Inflammatory macrophage (primary cell): ENCODE measurements around the gene RIC8B.

Experiments used
- DNase-seq, 2 donors: peaks; one replicate each; pipeline ENCODE4 v3.0.0-alpha.2; 2020 to 2022
- total RNA-seq, 18 experiments: gene quantifications; one replicate each; lab custom pipeline; 2026; ENCODE audit warnings: mixed read lengths in 6 of 18, inconsistent platforms in 2 of 18; lab: John Stamatoyannopoulos, UW

RIC8B gene
- total RNA-seq: 2.9 to 13.9 (median 6.5) reads per million in 18 experiments

DNA sequence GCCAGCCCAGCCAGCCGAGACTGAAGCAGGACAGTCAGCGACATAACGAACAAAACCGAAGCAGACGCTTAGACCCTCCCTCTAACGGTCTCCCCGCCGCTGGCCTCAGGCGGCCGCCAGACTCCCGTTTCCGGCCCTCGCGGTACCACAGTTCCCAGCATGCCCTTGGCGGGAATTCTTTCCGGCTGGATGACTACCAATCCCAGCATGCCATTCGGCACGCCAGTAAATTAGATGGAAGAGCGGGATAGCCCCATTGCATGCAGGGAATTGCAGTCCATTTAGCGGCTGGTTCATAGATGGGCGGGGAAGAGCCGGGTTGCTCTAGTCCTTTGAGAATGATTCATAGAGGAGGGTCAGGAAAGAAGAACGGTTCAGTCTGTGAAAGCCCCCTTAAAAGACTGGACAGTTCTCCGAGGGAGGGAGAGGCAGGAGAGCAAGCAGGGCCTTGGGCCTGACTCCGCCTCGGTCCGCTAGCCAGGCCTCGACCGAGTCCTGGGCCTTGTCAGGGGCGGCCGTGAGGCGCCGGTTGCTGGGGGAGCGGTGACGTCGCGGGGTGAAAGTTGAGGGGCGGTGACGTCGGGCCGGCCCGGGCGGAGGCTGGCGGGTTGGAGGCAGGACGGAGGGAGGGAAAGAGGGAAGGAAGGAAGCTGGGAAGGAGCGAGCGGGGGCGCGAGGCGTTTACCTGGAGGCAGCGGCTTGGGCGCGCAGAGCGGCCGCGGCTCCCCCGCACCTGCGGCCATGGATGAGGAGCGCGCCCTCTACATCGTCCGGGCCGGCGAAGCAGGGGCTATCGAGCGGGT is at the start of gene RIC8B:
Gene RIC8B (plus strand): TSS at position 678 of the 803 bp plus-strand sequence. CDS start 64 bp downstream, at position 742.
- DNase-seq: peak; percentile 95 to 97

DNA sequence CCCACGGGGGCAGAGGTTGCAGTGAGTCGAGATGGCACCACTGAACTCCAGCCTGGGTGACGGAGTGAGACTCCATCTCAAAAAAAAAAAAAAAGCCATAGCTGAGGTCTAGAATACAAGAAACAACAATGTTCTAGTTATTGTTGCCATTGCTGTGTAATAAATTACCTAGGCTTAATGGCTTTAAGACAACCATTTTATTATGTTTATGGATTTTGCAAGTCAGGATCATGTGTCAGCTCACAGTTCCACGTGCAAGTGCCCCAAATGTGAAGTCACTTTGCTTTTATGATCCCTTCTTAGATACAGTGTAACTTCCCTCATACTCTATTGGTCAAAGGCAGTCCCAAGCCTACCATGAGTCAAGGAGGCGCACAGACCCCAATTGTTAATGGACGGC is 49.5 kb upstream of the RIC8B start:
- no peak for DNase-seq

GRCh38 chr12:106726603-106727202 is 47.8 kb upstream of the RIC8B start:
- peak in 1 of 2 donors; percentile 8 for DNase-seq

DNA sequence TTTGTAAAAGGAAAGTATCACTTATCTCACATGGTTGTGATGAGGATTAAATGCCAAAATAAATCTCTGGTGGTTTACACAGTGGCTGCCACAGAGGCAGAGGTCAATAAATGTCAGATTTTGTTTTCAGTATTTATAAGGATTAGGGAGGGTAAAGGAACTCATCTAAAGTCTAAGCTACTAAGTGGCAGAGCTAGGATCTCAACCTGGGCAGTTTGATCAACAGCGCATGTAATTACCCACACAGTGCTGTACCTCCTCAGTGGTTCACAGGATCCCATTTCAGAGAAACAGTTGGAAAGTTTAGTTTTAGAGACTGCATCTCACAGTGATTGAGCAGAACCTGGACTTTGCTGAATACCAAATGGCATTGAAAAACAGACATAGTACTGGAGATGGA is 44.9 kb upstream of the RIC8B start:
- DNase-seq: no peak

- DNase-seq: no peak
Measured at GRCh38 chr12:106732890-106733289, 41.6 kb upstream of the RIC8B start.

GRCh38 chr12:106733660-106734059 is 40.8 kb upstream of the RIC8B start:
- DNase-seq: no peak

DNA sequence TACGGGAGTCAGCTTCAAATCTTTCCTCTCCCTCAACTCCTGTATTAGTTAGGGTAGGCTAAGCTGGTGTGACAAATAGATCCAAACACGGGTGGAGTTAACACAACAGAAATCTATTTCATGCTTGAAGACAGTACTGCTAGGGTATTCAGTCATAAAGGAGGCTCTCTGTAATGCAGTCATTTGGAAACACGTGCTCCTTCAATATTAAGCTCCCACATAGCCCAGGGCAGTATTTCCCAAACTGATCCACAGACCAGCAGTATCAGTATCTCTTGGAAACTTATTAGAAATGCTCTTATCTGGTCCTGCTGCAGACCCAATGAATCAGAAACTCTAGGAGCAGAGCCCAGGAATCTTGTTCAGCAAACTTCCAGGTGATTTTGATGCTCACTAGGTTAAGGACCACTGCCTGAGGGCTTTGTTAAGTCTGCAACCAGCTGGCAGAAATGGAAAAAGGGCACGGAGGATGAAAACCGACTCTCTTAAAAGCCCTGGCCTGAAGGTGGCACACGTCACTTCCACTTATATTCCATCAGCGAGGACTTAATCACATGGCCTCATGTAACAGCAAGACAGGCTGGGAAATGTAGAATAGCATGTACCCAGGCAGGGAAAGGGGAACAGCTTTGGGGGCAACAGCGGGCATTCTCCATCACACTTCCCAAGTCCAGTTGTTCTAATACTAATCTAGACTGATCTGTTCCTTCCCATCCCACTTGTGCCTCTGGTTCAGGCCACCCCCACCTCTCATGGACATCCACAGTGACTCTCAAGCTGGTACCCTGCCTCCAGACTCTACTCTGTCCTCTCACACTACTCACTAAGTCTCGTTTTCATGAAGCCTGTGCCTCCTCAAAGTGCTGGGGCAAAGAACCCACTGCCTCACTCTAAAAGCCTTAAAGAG is 38.2 kb upstream of the RIC8B start:
- peak in 1 of 2 donors; percentile 14 for DNase-seq

DNA sequence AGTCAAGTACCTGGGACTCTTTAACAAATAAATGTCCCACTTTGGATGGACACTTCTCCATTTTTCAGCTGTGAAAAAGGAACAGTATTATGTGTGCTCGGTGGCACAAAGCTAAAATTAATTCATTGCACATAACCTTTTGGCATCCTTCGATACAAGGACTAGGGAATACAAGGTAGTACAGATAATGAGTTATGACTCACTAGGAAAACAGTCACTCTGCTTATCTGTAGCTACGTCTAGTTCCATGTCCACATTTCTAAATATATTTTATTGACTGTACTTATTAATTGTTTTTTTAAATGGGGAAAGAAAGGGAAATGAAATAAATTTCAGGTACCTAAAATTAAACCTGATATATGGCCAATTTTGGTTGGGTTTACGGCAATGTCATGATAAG is 35.2 kb upstream of the RIC8B start:
- DNase-seq: peak in 1 of 2 donors; percentile 6

DNA sequence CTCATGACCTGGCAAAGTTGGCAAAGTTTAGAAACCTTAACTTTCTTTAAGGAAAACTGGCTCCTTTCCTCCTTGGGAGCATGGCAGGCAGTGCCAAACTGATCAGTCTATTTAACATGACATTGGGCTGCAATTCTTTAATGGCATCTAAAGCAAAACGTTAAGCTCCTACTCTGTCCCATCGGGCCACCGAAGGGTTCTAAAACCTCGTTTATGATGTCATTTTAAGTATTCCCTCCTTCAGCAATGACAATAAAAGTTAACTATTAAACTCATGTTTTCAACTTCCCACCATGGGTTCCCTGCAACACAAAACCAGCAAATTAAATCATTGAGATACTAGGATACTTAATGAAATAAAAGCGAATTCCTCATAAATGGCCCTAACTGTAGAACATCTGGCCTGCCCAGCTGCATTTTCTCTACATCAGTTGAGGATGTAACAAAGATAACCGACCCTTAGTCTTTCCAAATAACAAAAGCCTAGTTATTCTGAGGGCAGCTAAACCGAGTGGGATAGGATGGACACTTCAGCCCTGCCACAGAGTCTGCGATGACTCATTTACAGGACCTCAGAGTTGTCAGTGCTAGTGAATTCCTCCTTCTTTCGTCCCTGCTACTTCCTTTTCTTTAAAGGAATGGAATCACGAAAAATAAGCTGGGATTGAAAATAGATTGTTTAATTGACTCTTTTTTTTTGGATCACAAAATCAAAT is 34.5 kb upstream of the RIC8B start:
- peak; percentile 19 to 20 for DNase-seq

GRCh38 chr12:106740818-106741217 is 33.7 kb upstream of the RIC8B start:
- DNase-seq: peak; percentile 69 to 75

DNA sequence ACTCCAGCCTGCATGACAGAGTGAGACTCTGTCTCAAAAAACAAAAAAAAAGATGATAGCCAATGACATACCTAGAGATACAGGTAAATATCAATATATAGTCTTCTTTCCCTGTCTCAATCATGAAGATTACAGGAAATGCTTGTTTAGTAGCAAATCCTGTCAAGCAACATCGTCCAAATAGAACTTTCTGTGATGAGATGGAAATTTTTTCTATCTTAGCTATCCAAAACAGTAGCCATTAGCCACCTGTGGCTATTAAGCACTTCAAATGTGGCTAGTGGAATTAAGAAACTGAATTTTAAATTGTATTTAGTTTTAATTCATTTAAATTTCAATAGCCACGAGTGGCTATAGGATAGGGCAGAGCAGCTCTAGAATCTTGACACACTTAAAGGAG is 33.2 kb upstream of the RIC8B start:
- no peak for DNase-seq

DNA sequence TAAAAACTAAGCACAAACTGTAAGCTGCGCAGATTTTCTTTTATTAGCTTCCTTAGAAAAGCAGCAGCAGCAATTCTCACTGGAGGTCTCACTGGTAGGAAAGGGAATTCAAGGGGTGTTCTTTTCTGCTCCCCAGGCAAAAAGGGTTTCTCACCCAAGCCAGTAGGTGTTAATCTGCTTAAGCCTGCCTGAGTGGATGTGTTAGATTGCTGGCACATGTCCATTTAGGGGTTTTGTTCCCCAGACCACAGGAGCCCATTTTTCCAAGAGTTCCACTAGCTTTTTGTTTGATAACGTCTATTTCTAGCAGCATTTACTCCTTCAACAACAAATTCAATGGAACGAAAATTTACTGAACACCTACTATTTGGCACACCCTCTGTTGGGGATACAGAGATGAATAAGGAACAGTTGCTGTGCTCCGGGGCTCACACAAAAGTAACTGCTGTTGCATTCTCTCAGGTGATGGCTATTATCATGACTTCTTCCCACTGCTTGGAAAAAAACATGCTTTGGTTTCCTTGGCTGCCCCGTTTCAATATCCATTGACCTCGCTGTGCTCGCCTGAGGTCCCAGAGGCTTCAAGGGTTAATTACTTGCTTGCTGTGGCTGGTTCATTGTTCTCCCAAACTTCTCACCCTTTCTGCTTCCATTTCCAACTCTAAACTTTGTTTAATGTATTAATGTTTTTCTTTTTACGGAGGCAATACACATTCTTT is 31.1 kb upstream of the RIC8B start:
- DNase-seq: no peak

- DNase-seq: peak in 1 of 2 donors; percentile 10
Measured at GRCh38 chr12:106744600-106744999, 29.9 kb upstream of the RIC8B start.

GRCh38 chr12:106745181-106745745 is 29.2 kb upstream of the RIC8B start:
- no peak for DNase-seq

- no peak for DNase-seq
Measured at GRCh38 chr12:106747973-106748436, 26.5 kb upstream of the RIC8B start.

DNA sequence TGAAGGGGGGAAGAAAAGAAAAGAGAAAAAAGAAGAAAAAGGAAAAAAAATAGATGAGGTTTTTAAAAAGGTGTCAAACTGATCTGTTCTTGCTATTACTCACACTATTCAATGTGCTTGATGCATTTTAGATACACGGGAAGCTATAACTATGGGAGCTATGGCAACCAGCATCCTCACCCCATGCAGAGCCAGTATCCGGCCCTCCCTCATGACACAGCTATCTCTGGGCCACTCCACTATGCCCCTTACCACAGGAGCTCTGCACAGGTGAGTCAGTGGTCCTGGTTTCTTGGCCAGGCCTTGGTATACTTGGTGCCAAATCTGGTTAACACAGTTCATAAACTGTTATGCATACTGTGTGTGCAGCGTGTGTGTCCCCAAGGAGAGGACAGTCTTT is 24.0 kb upstream of the RIC8B start:
- no peak for DNase-seq

DNA sequence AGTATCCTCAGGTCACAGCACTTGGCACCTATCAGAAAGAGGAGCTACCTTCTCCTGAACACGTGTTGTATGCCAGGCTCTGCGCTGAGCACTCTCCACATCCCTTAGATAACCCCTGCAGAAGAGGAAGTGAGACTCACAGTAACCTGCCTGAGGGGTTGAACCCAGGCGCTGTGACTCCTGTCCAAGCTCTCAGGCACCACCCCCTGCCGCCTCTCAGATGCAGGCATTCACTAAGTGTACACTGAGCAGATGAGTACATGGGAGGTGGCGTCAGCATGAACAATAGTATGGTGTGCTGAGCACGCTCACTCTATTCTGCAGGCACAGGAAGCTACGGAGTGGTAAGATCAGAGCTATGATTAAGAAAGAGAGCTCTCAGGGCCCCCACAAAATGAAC is 21.0 kb upstream of the RIC8B start:
- DNase-seq: no peak

DNA sequence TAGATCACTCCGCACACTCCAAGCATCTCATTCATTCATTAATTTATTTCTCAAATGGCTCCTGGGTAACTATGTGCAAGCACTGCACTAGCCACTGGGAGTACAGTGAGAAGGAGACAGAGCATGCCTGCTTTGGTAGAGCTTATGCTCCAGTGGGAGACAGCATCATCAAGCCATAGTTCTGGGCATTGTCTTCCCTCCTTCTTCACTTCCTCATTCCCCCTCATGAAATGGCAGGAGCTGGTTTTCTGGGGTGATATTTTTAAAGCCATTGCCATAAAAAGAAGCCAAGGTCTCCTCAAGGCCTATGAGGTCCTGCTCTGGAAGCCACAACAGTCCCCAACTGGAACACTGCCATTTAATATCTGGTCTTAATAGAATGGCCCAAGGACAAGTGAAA is 20.2 kb upstream of the RIC8B start:
- DNase-seq: no peak

GRCh38 chr12:106757623-106758348 is 16.7 kb upstream of the RIC8B start:
- no peak for DNase-seq

GRCh38 chr12:106758349-106759110 is 16.0 kb upstream of the RIC8B start:
- DNase-seq: no peak
